Prostate gland (tissue), 2 donors: ENCODE measurements around the gene FGF11. TPM values are rescaled to one million over a fixed set of nuclear protein-coding genes. Genes with fewer than 3 reads are reported as not detected.

Source experiments
- DNase-seq: peaks from one replicate; pipeline ENCODE4 v3.0.0-alpha.2; 2019; ENCODE audit warnings: low spot score
- H3K27ac ChIP-seq, 2 donors: fragments of 200-600 bp; sonication (generic); 2 replicates each; pipeline ENCODE4 v1.5.1; 2017 to 2019
- H3K27me3 ChIP-seq: fragments of 200-600 bp; sonication (generic); replicated peaks from 2 replicates; pipeline ENCODE4 v1.5.1; 2019; ENCODE audit not compliant: insufficient read depth
- H3K36me3 ChIP-seq, 2 donors: fragments of 200-600 bp; sonication (generic); 1 replicate in 1 of 2; 2 replicates in 1 of 2; pipeline versions ENCODE4 v1.5.1 to v1.8.1; 2017 to 2019
- H3K4me1 ChIP-seq: fragments of 200-600 bp; sonication (generic); replicated peaks from 2 replicates; pipeline ENCODE4 v1.5.1; 2019
- H3K4me3 ChIP-seq, 2 donors: fragments of 200-600 bp; sonication (generic); 2 replicates each; pipeline ENCODE4 v1.5.1; 2017 to 2019
- H3K9me3 ChIP-seq: fragments of 200-600 bp; sonication (generic); 2 replicates; pipeline ENCODE4 v1.5.1; 2017
- CTCF ChIP-seq, 4 experiments: fragments of 200-600 bp in 2 of 4; fragments of 450-650 bp in 2 of 4; sonication (generic) in 2 of 4; IDR thresholded peaks; 1 replicate in 3 of 4; 2 replicates in 1 of 4; pipeline ENCODE4 v1.5.1; 2016 to 2019; ENCODE audit warnings: antibody characterized with exemption in 4 of 4, mild to moderate bottlenecking in 2 of 4, moderate library complexity in 2 of 4
- POLR2A ChIP-seq: fragments of 450-650 bp; IDR thresholded peaks from one replicate; pipeline ENCODE4 v1.6.1; 2016; ENCODE audit warnings: antibody characterized with exemption, mild to moderate bottlenecking
- POLR2AphosphoS5 ChIP-seq: sonication (generic); formaldehyde crosslinking; IDR thresholded peaks from one replicate; pipeline ENCODE4 v1.6.1; 2017; ENCODE audit warnings: antibody characterized with exemption
- WGBS: methylation state at CpG from one replicate; pipeline ENCODE4 v1.1.5; 2018; 5-methylcytosine and 5-hydroxymethylcytosine counted together
- intact Hi-C: fragments of 100-400 bp; cut with DNase I; formaldehyde crosslinking; loops from one replicate; pipeline ENCODE4 v1.14.2; 2022
- total RNA-seq, 2 donors: library from RNA; depleted of rRNA; stranded (reverse); fragments of >200 nt; gene quantifications; one replicate each; pipeline ENCODE4 v1.1.0, GENCODE V29; 2016

Gene FGF11
- total RNA-seq, 2 donors from 2014 or later = 1.2 to 4.2 TPM

DNA sequence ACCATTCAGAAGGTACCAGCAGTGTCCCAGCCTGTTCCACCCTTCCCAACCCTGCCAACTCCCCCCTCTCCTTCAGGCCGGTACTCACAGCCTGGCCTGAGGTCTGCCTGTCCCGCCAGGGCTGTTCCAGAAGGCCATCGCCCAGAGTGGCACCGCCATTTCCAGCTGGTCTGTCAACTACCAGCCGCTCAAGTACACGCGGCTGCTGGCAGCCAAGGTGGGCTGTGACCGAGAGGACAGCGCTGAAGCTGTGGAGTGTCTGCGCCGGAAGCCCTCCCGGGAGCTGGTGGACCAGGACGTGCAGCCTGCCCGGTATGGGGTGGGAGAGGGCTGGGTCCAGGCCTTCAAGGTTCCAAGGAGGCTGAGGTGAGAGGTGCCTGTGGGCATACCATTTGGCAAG, 24.5 kb upstream of the FGF11 start:
- intact Hi-C loops = no loop called here

GRCh38 chr17:7415784-7416183, 23.5 kb upstream of the FGF11 start:
- no peak overlapping the region for H3K27ac ChIP-seq
- 89% methylated on average over 21 of the region's 23 CpGs for WGBS
- H3K27me3 ChIP-seq = no peaks in the 10 kb centered on the region
- intact Hi-C loops = no loop called here
- H3K4me1 ChIP-seq = no peaks in the 10 kb centered on the region
- no peaks in the 10 kb centered on the region for H3K9me3 ChIP-seq
- TF ChIP-seq POLR2AphosphoS5 = no peak
- TF ChIP-seq POLR2A = no peak
- TF ChIP-seq CTCF (IDR thresholded peaks at IDR 0.05) = no peak
- no peak for DNase-seq
- no peak overlapping the region for H3K4me3 ChIP-seq
- no peaks in the 10 kb centered on the region for H3K36me3 ChIP-seq

More for the DNA sequence above, 24.5 kb upstream of the FGF11 start:
- 80% methylated on average over 14 of the region's 14 CpGs for WGBS
- Histone ChIP-seq H3K36me3 (no peaks in the 10 kb centered on the region), H3K4me3 (no peak overlapping the region), H3K4me1 (no peaks in the 10 kb centered on the region), H3K27ac (no peak overlapping the region), H3K9me3 (no peaks in the 10 kb centered on the region), H3K27me3 (no peaks in the 10 kb centered on the region)
- TF ChIP-seq POLR2A = no peak
- no peak for TF ChIP-seq POLR2AphosphoS5
- TF ChIP-seq CTCF (IDR thresholded peaks at IDR 0.05) = no peak
- no peak for DNase-seq

- 83% methylated on average over 6 of the region's 6 CpGs for WGBS
- no peaks in the 10 kb centered on the region for H3K9me3 ChIP-seq
- H3K27me3 ChIP-seq = no peaks in the 10 kb centered on the region
- H3K36me3 ChIP-seq = no peaks in the 10 kb centered on the region
- no peak for TF ChIP-seq POLR2A
- TF ChIP-seq POLR2AphosphoS5 = no peak
- TF ChIP-seq CTCF (IDR thresholded peaks at IDR 0.05) = no peak
- no peak overlapping the region for H3K4me3 ChIP-seq
- no peak overlapping the region for H3K27ac ChIP-seq
- intact Hi-C loops = no loop called here
- no peak for DNase-seq
- no peaks in the 10 kb centered on the region for H3K4me1 ChIP-seq
Observed at GRCh38 chr17:7416323-7416722, 23.0 kb upstream of the FGF11 start.

DNA sequence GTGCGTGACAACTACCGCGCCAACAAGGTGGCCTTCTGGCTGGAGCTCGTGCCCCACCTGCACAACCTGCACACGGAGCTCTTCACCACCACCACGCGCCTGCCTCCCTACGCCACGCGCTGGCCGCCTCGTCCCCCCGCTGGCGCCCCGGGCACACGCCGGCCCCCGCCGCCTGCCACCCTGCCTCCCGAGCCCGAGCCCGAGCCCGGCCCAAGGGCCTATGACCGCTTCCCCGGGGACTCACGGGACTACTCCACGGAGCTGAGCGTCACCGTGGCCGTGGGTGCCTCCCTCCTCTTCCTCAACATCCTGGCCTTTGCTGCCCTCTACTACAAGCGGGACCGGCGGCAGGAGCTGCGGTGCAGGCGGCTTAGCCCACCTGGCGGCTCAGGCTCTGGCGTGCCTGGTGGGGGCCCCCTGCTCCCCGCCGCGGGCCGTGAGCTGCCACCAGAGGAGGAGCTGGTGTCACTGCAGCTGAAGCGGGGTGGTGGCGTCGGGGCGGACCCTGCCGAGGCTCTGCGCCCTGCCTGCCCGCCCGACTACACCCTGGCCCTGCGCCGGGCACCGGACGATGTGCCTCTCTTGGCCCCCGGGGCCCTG, 22.2 kb upstream of the FGF11 start:
- TF ChIP-seq POLR2AphosphoS5 (no peak), CTCF (IDR thresholded peaks at IDR 0.05) (no peak), POLR2A (no peak)
- no peak overlapping the region for H3K27ac ChIP-seq
- WGBS = 93% methylated on average over 53 of the region's 54 CpGs
- intact Hi-C loops = no loop called here
- no peak for DNase-seq
- no peaks in the 10 kb centered on the region for H3K27me3 ChIP-seq
- no peaks in the 10 kb centered on the region for H3K4me1 ChIP-seq
- no peaks in the 10 kb centered on the region for H3K36me3 ChIP-seq
- no peaks in the 10 kb centered on the region for H3K9me3 ChIP-seq
- no peak overlapping the region for H3K4me3 ChIP-seq

- DNase-seq = no peak
- WGBS = 63% methylated on average over 18 of the region's 18 CpGs
- no peak overlapping the region for H3K27ac ChIP-seq
- H3K9me3 ChIP-seq = no peaks in the 10 kb centered on the region
- TF ChIP-seq CTCF (IDR thresholded peaks at IDR 0.05) = no peak
- TF ChIP-seq POLR2A = no peak
- no peak for TF ChIP-seq POLR2AphosphoS5
- intact Hi-C loops = no loop called here
- H3K4me1 ChIP-seq = no peaks in the 10 kb centered on the region
- no peak overlapping the region for H3K4me3 ChIP-seq
- H3K27me3 ChIP-seq = no peaks in the 10 kb centered on the region
- H3K36me3 ChIP-seq = no peaks in the 10 kb centered on the region
Observed at GRCh38 chr17:7418472-7419152, 20.7 kb upstream of the FGF11 start.
